SH-SY5Y (cell line): Measurements from ENCODE around the gene VMAC.

ENCODE experiments used
- GATA2 ChIP-seq: IDR thresholded peaks from 2 replicates; pipeline ENCODE4 v1.6.1; 2011; ENCODE audit warnings: mild to moderate bottlenecking, low read depth, low read length
- GATA3 ChIP-seq: IDR thresholded peaks from 2 replicates; pipeline ENCODE4 v1.6.1; 2011; ENCODE audit warnings: low read depth, mild to moderate bottlenecking, low read length, moderate library complexity

DNA sequence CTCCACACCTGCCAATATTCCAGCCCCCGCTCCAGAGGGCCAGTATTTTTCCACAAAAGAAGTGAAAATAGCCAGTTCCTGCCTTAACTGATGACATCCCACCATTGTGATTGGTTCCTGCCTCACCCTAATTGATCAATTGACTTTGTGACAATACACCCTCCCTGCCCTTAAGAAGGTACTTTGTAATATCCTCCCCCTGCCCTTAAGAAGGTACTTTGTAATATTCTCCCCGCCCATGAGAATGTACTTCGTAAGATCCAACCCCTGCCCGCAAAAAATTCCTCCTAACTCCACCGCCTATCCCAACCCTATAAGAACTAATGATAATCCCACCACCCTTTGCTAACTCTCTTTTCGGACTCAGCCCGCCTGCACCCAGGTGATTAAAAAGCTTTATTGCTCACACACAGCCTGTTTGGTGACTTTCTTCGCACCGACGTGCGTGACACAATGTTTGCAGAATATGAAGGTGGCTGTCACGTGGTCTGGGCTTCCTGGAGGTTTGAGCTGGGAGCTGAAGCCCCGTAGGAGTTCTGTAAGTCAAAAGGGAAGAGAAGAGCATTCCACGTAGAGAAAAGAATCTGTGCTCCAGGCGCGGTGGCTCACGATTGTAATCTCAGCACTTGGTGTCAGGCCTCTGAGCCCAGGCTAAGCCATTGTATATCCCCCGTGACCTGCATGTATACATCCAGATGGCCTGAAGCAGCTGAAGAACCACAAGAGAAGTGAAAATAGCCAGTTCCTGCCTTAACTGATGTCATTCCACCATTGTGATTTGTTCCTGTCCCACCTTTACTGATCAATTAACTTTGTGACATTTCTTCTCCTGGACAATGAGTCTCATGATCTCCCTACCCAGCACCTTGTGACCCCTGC is 47.2 kb upstream of the VMAC start:
- TF ChIP-seq GATA2 (no peak), GATA3 (no peak)
